Measurements from ENCODE around the gene RGMB.

The RGMB gene

DNA sequence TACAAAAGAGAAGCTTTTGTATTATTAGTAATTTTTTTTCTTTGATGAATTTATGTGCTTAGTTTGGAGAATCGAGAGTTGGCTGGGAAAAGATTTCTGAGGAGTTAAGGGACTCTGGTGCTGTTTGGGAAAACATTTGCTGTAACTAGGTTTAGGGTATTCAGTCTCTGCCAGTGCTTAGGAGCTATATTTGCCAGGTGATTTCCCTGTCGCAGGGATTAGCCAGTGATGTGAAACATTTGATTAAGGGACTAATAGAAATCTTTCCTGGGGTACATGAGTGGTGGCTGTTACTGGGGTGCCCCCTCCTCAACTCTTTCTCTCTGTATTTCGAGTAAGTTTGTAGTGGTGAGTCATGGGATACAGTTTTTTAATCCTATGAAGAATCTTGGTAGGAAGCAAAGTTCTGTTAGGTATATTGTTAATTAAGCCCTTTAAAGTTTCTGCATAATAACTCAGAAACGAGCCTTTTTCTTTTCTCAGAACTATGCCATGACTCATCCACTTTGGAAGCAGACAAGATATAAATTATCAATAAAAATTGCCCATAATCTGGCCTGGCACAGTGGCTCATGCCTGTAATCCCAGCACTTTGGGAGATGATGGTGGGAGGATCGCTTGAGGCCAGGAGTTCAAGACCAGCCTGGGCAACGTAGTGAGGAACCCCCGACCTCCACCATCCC, 18.6 kb downstream of the RGMB start:
- TF ChIP-seq TAF1 (IDR thresholded peaks at IDR 0.05; ENCODE audit: borderline replicate concordance, insufficient read depth, low read length) = no peak
- no peak for TF ChIP-seq SIN3A (IDR thresholded peaks at IDR 0.05; ENCODE audit: borderline replicate concordance, insufficient read depth, low read length)
- no peak for TF ChIP-seq POLR2AphosphoS5 (IDR thresholded peaks at IDR 0.05; ENCODE audit: low read depth, low read length)
- TF ChIP-seq FOXP2 (optimal IDR thresholded peaks at IDR 0.05; ENCODE audit: borderline replicate concordance, extremely low read depth, extremely low read length, insufficient read depth) = no peak
- TF ChIP-seq, protein P1, sequence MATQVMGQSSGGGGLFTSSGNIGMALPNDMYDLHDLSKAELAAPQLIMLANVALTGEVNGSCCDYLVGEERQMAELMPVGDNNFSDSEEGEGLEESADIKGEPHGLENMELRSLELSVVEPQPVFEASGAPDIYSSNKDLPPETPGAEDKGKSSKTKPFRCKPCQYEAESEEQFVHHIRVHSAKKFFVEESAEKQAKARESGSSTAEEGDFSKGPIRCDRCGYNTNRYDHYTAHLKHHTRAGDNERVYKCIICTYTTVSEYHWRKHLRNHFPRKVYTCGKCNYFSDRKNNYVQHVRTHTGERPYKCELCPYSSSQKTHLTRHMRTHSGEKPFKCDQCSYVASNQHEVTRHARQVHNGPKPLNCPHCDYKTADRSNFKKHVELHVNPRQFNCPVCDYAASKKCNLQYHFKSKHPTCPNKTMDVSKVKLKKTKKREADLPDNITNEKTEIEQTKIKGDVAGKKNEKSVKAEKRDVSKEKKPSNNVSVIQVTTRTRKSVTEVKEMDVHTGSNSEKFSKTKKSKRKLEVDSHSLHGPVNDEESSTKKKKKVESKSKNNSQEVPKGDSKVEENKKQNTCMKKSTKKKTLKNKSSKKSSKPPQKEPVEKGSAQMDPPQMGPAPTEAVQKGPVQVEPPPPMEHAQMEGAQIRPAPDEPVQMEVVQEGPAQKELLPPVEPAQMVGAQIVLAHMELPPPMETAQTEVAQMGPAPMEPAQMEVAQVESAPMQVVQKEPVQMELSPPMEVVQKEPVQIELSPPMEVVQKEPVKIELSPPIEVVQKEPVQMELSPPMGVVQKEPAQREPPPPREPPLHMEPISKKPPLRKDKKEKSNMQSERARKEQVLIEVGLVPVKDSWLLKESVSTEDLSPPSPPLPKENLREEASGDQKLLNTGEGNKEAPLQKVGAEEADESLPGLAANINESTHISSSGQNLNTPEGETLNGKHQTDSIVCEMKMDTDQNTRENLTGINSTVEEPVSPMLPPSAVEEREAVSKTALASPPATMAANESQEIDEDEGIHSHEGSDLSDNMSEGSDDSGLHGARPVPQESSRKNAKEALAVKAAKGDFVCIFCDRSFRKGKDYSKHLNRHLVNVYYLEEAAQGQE (IDR thresholded peaks at IDR 0.05; ENCODE audit: insufficient read depth in 1 of 2, low read depth in 2 of 2, low read length in 2 of 2) = no peak

DNA sequence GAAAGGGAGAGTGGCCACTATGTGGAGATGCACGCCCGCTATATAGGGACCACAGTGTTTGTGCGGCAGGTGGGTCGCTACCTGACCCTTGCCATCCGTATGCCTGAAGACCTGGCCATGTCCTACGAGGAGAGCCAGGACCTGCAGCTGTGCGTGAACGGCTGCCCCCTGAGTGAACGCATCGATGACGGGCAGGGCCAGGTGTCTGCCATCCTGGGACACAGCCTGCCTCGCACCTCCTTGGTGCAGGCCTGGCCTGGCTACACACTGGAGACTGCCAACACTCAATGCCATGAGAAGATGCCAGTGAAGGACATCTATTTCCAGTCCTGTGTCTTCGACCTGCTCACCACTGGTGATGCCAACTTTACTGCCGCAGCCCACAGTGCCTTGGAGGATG, 19.8 kb downstream of the RGMB start:
- TF ChIP-seq TAF1 (IDR thresholded peaks at IDR 0.05; ENCODE audit: borderline replicate concordance, insufficient read depth, low read length) (no peak), FOXP2 (optimal IDR thresholded peaks at IDR 0.05; ENCODE audit: borderline replicate concordance, extremely low read depth, extremely low read length, insufficient read depth) (no peak), POLR2AphosphoS5 (IDR thresholded peaks at IDR 0.05; ENCODE audit: low read depth, low read length) (no peak), SIN3A (IDR thresholded peaks at IDR 0.05; ENCODE audit: borderline replicate concordance, insufficient read depth, low read length) (no peak)
- TF ChIP-seq, protein P1 (IDR thresholded peaks at IDR 0.05; ENCODE audit: insufficient read depth in 1 of 2, low read depth in 2 of 2, low read length in 2 of 2) = no peak

DNA sequence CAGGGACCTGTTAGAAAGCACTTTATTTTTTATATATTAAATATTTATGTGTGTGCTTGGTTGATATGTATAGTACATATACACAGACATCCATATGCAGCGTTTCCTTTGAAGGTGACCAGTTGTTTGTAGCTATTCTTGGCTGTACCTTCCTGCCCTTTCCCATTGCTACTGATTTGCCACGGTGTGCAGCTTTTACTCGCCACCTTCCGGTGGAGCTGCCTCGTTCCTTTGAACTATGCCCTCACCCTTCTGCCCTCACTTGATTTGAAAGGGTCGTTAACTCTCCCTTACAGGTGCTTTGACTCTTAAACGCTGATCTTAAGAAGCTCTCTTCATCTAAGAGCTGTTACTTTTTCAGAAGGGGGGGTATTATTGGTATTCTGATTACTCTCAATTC, 20.5 kb downstream of the RGMB start:
- TF ChIP-seq, protein P1 (IDR thresholded peaks at IDR 0.05; ENCODE audit: insufficient read depth in 1 of 2, low read depth in 2 of 2, low read length in 2 of 2) = no peak
- no peak for TF ChIP-seq TAF1 (IDR thresholded peaks at IDR 0.05; ENCODE audit: borderline replicate concordance, insufficient read depth, low read length)
- TF ChIP-seq FOXP2 (optimal IDR thresholded peaks at IDR 0.05; ENCODE audit: borderline replicate concordance, extremely low read depth, extremely low read length, insufficient read depth) = no peak
- TF ChIP-seq POLR2AphosphoS5 (IDR thresholded peaks at IDR 0.05; ENCODE audit: low read depth, low read length) = no peak
- no peak for TF ChIP-seq SIN3A (IDR thresholded peaks at IDR 0.05; ENCODE audit: borderline replicate concordance, insufficient read depth, low read length)

DNA sequence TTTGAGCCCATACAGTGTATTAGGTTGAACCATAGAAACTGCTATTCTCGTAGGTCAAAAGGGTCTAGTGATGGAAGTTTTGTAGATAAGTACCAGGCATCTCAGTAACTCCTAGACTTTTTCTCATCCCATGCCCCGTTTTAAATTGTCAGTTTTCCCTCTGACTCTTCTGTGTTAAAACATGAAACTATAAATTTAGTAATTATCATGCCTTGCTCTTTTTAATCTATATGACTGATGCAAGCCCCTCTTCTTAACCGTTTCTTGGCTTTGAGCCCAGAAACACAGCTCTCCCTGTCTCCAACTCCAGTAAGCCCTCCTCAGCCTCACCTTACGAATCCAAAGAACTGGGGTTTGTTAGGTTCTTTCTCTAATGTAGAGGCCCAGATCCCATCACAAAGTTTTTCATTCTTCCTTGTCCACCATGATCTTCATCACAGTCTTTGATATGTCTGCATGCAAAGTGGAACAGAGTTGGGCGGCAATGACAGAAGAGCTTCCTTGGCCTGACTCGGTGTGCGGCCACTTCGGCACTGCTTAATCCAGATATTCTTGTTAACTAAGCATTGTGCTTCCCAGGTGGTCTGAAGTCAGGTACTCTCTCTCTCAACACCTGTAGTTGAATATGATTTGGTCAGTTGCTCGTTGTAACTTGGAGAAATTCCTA, 21.1 kb downstream of the RGMB start:
- TF ChIP-seq POLR2AphosphoS5 (IDR thresholded peaks at IDR 0.05; ENCODE audit: low read depth, low read length) (no peak), FOXP2 (optimal IDR thresholded peaks at IDR 0.05; ENCODE audit: borderline replicate concordance, extremely low read depth, extremely low read length, insufficient read depth) (no peak), SIN3A (IDR thresholded peaks at IDR 0.05; ENCODE audit: borderline replicate concordance, insufficient read depth, low read length) (no peak), TAF1 (IDR thresholded peaks at IDR 0.05; ENCODE audit: borderline replicate concordance, insufficient read depth, low read length) (no peak)
- TF ChIP-seq, protein P1 (IDR thresholded peaks at IDR 0.05; ENCODE audit: insufficient read depth in 1 of 2, low read depth in 2 of 2, low read length in 2 of 2) = no peak
